Measurements from ENCODE around the gene LIPG.
A peak's percentile ranks its signal among the peaks of the same experiment; 100 is the strongest.
"Not testable (repeated sequence)": the region's sequence is repeated elsewhere in the genome, so short reads cannot be mapped to it uniquely, and the experiment has no call there.

Gene LIPG

DNA sequence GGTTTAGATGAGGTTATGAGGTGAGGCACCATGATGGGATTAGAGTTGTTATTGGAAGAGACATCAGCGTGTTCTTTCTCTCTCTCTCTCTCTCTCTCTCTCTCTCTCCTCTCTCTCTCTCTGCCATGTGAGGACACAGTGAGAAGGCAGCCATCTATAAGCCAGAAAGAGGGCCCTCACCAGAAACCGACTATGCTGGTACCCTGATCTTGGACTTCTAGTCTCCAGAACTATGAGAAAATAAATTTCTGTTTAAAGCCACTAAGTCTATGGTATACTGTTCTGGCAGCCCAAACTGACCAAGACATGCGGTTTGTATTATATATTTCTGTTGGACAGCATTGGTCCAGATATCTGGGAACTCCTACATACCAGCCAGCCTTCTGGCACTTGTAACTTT lies 3.5 kb upstream of the LIPG start:
- H3K27ac Mint-ChIP-seq, result no peak overlapping the region
- H3K4me3 Mint-ChIP-seq, result no peak overlapping the region
- H3K27me3 Mint-ChIP-seq (ENCODE audit: low read depth), result peaks cover 60% of the 10 kb centered on the region
- peaks cover 13% of the 10 kb centered on the region for H3K4me1 Mint-ChIP-seq (ENCODE audit: low read depth)
- H3K36me3 Mint-ChIP-seq (ENCODE audit: low read depth), result no peaks in the 10 kb centered on the region
- no peak for DNase-seq (ENCODE audit: low spot score)
- H3K9me3 Mint-ChIP-seq, result no peaks in the 10 kb centered on the region

DNA sequence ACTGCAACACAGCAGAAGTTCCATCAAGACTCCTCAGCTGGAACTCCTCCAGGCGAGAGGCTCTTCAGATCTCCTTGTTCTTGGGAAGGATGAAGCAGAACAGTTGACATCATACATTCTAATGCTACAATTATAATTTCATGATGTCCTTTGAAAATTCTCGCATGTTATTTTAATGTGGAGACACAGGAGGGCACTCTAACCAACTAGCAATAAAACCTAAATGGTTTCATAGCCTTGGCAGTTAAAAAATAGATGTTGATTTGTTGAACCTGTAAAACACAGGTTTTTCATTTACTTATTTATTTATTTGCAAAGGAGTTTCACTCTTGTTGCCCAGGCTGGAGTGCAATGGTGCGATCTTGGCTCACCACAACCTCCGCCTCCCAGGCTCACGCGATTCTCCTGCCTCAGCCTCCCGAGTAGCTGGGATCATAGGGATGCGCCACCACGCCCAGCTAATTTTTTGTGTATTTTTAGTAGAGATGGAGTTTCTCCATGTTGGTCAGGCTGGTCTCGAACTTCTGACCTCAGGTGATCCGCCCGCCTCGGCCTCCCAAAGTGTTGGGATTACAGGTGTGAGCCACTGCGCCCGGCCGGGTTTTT lies 2.4 kb upstream of the LIPG start:
- H3K4me3 Mint-ChIP-seq; H3K36me3 Mint-ChIP-seq (ENCODE audit: low read depth); H3K9me3 Mint-ChIP-seq; DNase-seq (ENCODE audit: low spot score); H3K27ac Mint-ChIP-seq: not testable (repeated sequence)
- H3K27me3 Mint-ChIP-seq (ENCODE audit: low read depth), result peaks cover 66% of the 10 kb centered on the region
- peaks cover 15% of the 10 kb centered on the region for H3K4me1 Mint-ChIP-seq (ENCODE audit: low read depth)

DNA sequence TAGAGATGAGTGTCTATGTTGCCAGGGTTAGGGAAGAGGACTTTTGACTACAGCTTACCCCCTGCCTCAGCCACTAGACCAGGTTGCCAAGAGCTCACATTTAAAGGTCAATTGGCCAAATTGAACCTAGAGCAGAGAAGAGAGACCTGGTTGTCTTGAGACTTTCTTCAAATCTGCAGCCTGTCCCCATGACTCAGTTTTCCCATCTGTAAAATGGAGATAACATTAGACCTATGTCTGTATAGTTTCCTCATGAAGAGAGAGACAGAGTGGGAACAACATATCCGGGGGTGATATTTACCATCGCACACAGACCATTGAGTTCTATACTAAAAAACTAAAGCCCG lies 1.6 kb upstream of the LIPG start:
- Mint-ChIP-seq H3K36me3 (ENCODE audit: low read depth) (no peaks in the 10 kb centered on the region), H3K27me3 (ENCODE audit: low read depth) (peaks cover 66% of the 10 kb centered on the region), H3K9me3 (no peaks in the 10 kb centered on the region), H3K27ac (no peak overlapping the region), H3K4me1 (ENCODE audit: low read depth) (peaks cover 15% of the 10 kb centered on the region), H3K4me3 (no peak overlapping the region)
- no peak for DNase-seq (ENCODE audit: low spot score)

- Mint-ChIP-seq H3K36me3 (ENCODE audit: low read depth) (no peaks in the 10 kb centered on the region), H3K27ac (no peak overlapping the region), H3K4me1 (ENCODE audit: low read depth) (peaks cover 15% of the 10 kb centered on the region), H3K27me3 (ENCODE audit: low read depth) (peaks cover 68% of the 10 kb centered on the region), H3K4me3 (peak overlapping the region; percentile 75), H3K9me3 (no peaks in the 10 kb centered on the region)
- DNase-seq (ENCODE audit: low spot score), result no peak
Measured at GRCh38 chr18:49560624-49561288, 1.1 kb upstream of the LIPG start.

DNA sequence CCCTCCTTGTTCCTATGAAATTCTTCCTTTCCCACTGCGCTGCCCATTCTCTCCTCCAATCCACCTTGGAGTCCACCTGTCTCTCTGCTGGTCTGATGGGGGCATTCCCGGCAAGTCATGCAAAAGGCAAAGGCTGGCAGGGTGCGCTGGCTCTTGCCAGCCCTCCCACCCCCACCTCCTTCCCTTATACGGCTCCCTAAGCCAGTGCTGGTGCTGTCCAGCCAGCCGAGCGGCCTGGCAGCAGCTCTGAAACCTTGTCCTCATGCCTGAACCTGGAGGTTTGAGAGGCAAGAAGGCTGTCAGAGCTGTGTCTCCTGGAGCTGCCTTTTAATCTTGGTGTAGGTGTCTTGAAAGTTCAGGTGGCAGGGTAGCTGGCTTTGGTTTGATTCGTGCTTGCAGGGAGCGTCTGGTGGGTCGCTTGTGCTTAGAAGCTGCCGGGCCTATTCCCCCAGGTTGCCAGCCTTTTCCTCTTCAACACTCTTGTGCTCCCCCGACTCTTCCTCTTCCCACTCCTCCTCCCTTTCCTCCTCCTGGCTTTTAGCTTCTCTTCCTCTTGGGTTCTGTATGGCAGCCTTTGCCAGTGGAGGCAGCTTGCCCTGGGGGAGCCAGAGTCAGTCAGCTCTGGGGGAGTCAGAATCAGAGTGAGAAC lies 748 bp downstream of the LIPG start:
- Mint-ChIP-seq H3K27ac (no peak overlapping the region), H3K4me1 (ENCODE audit: low read depth) (peaks cover 15% of the 10 kb centered on the region), H3K4me3 (peak overlapping the region; percentile 75), H3K36me3 (ENCODE audit: low read depth) (no peaks in the 10 kb centered on the region), H3K9me3 (no peaks in the 10 kb centered on the region), H3K27me3 (ENCODE audit: low read depth) (peaks cover 77% of the 10 kb centered on the region)
- DNase-seq (ENCODE audit: low spot score), result no peak

- peak overlapping the region; percentile 44 for H3K4me3 Mint-ChIP-seq
- no peak overlapping the region for H3K27ac Mint-ChIP-seq
- no peaks in the 10 kb centered on the region for H3K36me3 Mint-ChIP-seq (ENCODE audit: low read depth)
- no peaks in the 10 kb centered on the region for H3K9me3 Mint-ChIP-seq
- H3K27me3 Mint-ChIP-seq (ENCODE audit: low read depth), result peaks cover 77% of the 10 kb centered on the region
- no peak for DNase-seq (ENCODE audit: low spot score)
- H3K4me1 Mint-ChIP-seq (ENCODE audit: low read depth), result peaks cover 15% of the 10 kb centered on the region
Measured at GRCh38 chr18:49563130-49563540, 1.3 kb downstream of the LIPG start.

DNA sequence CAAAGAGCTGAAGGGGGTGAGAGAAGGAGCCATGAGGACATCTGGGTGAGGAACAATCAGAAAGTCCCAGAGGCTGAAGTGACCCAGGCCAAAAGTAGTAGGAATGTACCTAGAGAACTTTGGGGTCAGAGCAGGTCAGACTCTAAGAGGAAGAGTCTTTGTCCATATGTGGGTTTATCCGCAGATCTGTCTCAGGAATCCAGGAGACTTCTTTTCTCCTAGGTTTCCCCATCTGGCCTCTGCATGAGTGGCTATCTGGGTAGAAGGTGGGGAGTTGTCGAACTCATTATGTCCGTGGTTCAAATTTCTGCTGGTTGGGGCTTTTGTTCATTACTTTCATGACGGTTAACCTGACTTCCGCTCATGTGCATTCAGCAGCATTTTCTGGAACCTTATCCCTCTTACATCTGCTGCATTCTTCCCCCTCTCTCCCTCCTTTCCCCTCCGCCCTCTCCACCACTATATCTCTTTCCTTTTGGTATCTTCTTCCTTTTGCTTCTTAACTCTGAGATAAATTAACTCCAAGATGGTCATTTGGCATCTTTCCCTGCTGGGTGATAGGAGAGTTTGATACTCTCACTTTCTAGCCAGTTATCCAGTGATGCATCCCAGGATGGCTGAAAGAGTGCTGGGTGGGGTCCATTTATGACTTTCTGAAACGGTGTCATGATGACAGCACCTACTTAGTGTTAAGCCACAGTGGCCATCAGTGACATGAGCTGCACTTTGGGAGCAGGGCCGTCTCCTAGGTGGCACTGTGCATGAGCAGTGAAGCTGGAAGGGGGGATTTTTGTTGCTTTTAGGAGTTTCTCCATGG lies 2.1 kb downstream of the LIPG start:
- H3K27ac Mint-ChIP-seq, result no peak overlapping the region
- no peaks in the 10 kb centered on the region for H3K9me3 Mint-ChIP-seq
- H3K36me3 Mint-ChIP-seq (ENCODE audit: low read depth), result no peaks in the 10 kb centered on the region
- H3K4me3 Mint-ChIP-seq, result no peak overlapping the region
- peaks cover 71% of the 10 kb centered on the region for H3K27me3 Mint-ChIP-seq (ENCODE audit: low read depth)
- peaks cover 15% of the 10 kb centered on the region for H3K4me1 Mint-ChIP-seq (ENCODE audit: low read depth)
- no peak for DNase-seq (ENCODE audit: low spot score)

DNA sequence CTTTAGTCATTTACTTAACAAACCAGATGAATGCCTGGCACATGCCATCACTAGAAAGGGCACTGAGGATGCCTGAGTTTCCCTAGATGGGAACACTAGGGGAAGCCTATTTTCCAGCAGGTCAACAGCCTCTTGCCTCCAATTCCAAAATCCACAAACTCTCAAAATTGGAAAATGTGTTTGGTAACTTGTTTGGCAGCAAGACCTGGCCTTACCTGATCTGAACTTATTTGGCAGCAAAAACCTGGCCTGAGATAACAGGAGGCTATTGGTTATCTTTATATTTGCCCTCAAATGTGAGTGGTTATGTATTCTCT lies 2.6 kb downstream of the LIPG start:
- Mint-ChIP-seq H3K9me3 (no peaks in the 10 kb centered on the region), H3K4me3 (no peak overlapping the region), H3K27ac (no peak overlapping the region), H3K4me1 (ENCODE audit: low read depth) (peaks cover 15% of the 10 kb centered on the region), H3K36me3 (ENCODE audit: low read depth) (no peaks in the 10 kb centered on the region), H3K27me3 (ENCODE audit: low read depth) (peaks cover 65% of the 10 kb centered on the region)
- no peak for DNase-seq (ENCODE audit: low spot score)

- H3K27ac Mint-ChIP-seq, result no peak overlapping the region
- no peak overlapping the region for H3K4me3 Mint-ChIP-seq
- no peak for DNase-seq (ENCODE audit: low spot score)
- H3K4me1 Mint-ChIP-seq (ENCODE audit: low read depth), result peaks cover 15% of the 10 kb centered on the region
- no peaks in the 10 kb centered on the region for H3K9me3 Mint-ChIP-seq
- H3K36me3 Mint-ChIP-seq (ENCODE audit: low read depth), result no peaks in the 10 kb centered on the region
- peaks cover 59% of the 10 kb centered on the region for H3K27me3 Mint-ChIP-seq (ENCODE audit: low read depth)
Measured at GRCh38 chr18:49565101-49565500, 3.2 kb downstream of the LIPG start.

DNA sequence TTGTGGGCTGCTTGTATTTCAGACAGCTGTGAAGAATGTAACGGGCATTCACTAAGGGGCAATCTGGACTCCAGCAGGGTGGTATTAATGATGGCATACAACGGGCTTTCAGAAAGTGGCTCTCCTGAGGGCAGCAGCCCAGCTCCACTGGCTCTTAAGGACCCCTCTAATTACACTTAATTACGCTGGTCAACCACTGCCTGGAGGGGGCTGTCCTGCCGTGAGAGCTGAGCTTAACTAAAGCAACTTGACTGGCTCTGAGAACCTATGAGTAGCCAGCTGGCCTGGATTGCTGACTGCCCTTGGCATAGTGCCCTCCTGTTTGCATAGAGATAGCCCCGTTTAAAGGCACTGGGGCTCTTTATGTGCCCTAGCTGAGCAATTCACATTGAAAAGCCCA lies 3.8 kb downstream of the LIPG start:
- H3K4me1 Mint-ChIP-seq (ENCODE audit: low read depth), result peaks cover 15% of the 10 kb centered on the region
- no peak for DNase-seq (ENCODE audit: low spot score)
- H3K9me3 Mint-ChIP-seq, result no peaks in the 10 kb centered on the region
- no peaks in the 10 kb centered on the region for H3K36me3 Mint-ChIP-seq (ENCODE audit: low read depth)
- H3K4me3 Mint-ChIP-seq, result no peak overlapping the region
- peaks cover 54% of the 10 kb centered on the region for H3K27me3 Mint-ChIP-seq (ENCODE audit: low read depth)
- no peak overlapping the region for H3K27ac Mint-ChIP-seq

- H3K9me3 Mint-ChIP-seq, result no peaks in the 10 kb centered on the region
- no peaks in the 10 kb centered on the region for H3K36me3 Mint-ChIP-seq (ENCODE audit: low read depth)
- no peak for DNase-seq (ENCODE audit: low spot score)
- H3K27ac Mint-ChIP-seq, result no peak overlapping the region
- H3K27me3 Mint-ChIP-seq (ENCODE audit: low read depth), result peaks cover 48% of the 10 kb centered on the region
- H3K4me1 Mint-ChIP-seq (ENCODE audit: low read depth), result peaks cover 12% of the 10 kb centered on the region
- no peak overlapping the region for H3K4me3 Mint-ChIP-seq
Measured at GRCh38 chr18:49566217-49566770, 4.4 kb downstream of the LIPG start.

DNA sequence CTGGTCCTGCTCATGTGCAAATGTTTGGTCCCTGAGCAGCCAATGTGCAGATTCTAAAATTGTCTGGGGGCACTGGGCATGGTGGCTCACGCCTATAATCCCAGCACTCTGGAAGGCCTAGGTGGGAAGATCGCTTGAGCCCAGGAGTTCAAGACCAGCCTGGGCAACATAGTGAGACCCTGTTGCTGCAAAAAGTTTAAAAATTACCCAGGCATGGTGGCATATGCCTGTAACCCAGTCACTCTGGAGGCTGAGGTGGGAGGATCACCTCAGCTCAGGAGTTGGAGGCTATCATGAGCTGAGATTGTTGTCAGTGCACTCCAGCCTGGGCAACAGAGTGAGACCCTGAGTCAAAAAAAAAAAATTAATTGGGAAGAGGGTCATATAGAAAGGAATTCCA lies 5.1 kb downstream of the LIPG start:
- Mint-ChIP-seq H3K4me1 (ENCODE audit: low read depth) (peaks cover 12% of the 10 kb centered on the region), H3K9me3 (no peaks in the 10 kb centered on the region), H3K36me3 (ENCODE audit: low read depth) (no peaks in the 10 kb centered on the region), H3K27ac (no peak overlapping the region), H3K27me3 (ENCODE audit: low read depth) (peaks cover 41% of the 10 kb centered on the region), H3K4me3 (no peak overlapping the region)
- no peak for DNase-seq (ENCODE audit: low spot score)

GRCh38 chr18:49569724-49570123 lies 7.9 kb downstream of the LIPG start:
- DNase-seq (ENCODE audit: low spot score), result no peak
- no peaks in the 10 kb centered on the region for H3K9me3 Mint-ChIP-seq
- no peaks in the 10 kb centered on the region for H3K4me1 Mint-ChIP-seq (ENCODE audit: low read depth)
- no peaks in the 10 kb centered on the region for H3K36me3 Mint-ChIP-seq (ENCODE audit: low read depth)
- H3K27me3 Mint-ChIP-seq (ENCODE audit: low read depth), result peaks cover 16% of the 10 kb centered on the region
- H3K4me3 Mint-ChIP-seq, result no peak overlapping the region
- H3K27ac Mint-ChIP-seq, result no peak overlapping the region

DNA sequence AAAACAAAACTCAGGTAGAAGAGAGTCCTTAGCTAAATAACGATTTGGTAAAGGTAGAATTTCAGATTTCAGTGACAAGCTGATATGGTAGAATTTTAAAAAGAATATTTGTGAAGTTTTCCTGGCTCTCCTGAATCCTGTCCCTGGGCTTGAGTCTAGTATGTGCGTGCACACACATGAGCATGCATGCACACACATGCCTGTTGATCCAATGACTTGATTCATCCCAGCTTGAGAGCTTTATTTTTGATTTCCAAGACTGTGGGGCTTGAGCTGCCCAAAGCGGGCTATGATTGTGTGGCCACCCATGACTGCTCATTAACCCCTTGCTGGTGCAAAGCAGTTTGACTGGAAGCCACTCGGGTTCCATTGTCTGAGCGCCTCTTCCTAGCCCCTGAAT lies 9.0 kb downstream of the LIPG start:
- Mint-ChIP-seq H3K4me3 (no peak overlapping the region), H3K9me3 (no peaks in the 10 kb centered on the region), H3K27ac (no peak overlapping the region), H3K4me1 (ENCODE audit: low read depth) (no peaks in the 10 kb centered on the region), H3K27me3 (ENCODE audit: low read depth) (peaks cover 9% of the 10 kb centered on the region), H3K36me3 (ENCODE audit: low read depth) (no peaks in the 10 kb centered on the region)
- no peak for DNase-seq (ENCODE audit: low spot score)
